Activated CD8-positive, alpha-beta memory T cell treated with anti-CD3 and anti-CD28 coated beads, Interleukin-2, amount 50 U/mL, for 24 hours (primary cell): ENCODE measurements around the gene MTHFD1.

ENCODE experiments used
- DNase-seq: peaks from one replicate; pipeline ENCODE4 v3.0.0-alpha.2; 2020; ENCODE audit errors: extremely low read depth

MTHFD1 gene

DNA sequence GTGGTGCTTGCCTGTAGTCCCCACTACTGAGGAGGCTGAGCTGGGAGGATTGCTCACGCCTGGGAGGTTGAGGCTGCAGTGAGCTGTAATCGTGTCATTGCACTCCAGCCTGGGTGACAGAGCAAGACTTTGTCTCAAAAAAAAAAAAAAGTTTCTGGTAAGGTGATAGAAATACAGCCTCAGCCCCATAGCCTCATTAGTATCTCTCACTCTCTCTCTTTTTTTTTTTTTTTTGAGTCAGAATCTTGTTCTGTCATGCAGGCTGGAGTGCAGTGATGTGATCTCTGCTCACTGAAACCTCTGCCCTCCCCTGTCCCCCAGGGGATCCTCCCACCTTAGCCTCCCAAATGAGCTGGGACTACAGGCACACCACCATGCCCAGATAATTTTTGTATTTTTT is 19.2 kb downstream of the MTHFD1 start:
- no peak for DNase-seq

GRCh38 chr14:64409126-64409920 is 21.2 kb downstream of the MTHFD1 start:
- DNase-seq: no peak

DNA sequence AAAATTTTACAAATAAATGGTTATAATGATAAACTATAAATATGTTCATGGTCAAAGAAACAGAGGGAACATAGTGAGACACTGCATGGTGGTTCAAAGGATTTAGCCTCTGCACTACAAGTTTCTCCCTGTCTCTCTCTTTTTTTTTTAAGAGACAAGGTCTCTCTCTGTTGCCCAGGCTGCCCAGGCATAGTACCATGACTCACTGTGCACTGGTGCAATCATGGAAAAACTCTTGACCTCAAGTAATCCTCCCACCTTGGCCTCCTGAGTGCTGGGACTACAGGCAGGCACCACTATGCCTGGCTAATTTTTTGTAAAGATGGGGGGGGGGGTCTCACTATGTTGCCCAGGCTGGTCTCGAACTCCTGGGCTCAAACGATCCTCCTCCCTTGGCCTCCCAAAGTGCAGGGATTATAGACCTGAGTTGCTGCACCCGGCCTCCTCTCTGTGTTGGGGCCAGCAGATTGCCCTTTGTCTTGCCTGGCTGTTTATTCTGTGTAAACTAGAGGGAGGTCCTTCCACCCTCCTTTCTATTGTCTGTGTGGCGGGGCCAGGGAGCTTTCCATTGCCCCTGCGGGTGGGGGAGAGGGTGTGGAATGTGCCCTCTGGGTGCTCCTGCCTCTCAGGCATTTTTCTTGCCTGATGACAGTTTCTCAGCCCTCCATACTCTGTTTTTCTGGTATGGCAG is 22.1 kb downstream of the MTHFD1 start:
- no peak for DNase-seq

DNA sequence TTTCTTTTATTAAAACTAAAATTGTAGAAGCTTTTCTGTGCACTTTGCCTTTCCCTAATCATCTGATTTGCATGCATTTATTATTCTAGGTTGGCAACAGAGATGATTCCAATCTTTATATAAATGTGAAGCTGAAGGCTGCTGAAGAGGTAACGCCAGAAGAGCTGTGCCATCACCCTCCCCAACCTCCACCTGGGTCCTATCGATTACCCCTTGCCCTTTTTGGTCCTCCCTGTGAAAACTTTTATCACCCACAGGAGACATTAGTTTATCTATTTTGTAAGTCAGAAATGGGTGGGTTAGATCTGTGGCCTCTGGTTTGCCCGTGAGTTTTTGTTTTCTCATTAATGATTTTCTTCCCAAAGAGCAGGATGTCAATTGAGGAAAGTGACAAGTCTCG is 22.8 kb downstream of the MTHFD1 start:
- no peak for DNase-seq

- no peak for DNase-seq
These were observed 24.1 kb downstream of the MTHFD1 start for GRCh38 chr14:64412237-64412636.

GRCh38 chr14:64416348-64416932 is 28.3 kb downstream of the MTHFD1 start:
- DNase-seq: no peak

DNA sequence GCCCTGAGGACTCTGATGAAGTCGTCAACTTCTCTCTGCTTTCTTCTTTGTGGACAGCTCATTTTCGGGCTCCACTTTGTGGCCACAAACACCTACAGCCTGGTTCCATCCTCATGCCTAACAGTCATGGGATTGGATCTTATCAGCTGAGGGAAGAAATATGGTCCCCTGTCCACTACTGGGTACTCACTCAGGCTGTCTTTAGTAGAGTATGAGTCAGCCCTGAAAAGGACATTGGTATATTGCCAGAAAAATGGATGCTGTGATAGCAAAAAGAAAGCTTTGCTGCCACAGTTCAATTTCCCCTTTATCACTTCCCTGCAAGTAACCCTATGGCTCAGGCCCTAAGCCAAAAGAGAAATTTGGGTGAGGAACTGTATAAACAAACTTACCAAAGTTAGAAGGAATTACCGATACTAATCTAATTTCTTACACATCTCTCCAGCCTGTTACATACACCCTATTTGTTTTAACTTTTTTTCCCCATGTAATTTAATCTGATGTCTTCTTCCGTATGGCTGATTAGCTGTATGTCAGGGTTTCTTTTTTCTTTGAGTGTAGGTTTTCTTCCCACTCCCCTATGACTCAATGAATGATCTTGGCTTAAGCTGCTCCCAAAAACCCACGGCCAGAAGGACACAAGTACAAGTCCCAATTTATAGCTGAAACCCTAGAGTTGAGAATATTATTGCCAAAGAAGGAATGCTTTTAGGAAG is 29.1 kb downstream of the MTHFD1 start:
- DNase-seq: no peak

- no peak for DNase-seq
These were observed 29.6 kb downstream of the MTHFD1 start for GRCh38 chr14:64417771-64418125.

GRCh38 chr14:64419003-64419402 is 30.9 kb downstream of the MTHFD1 start:
- DNase-seq: no peak

- no peak for DNase-seq
These were observed 33.0 kb downstream of the MTHFD1 start for GRCh38 chr14:64421166-64421565.

- no peak for DNase-seq
These were observed 33.9 kb downstream of the MTHFD1 start for GRCh38 chr14:64422005-64422404.

GRCh38 chr14:64422756-64423155 is 34.6 kb downstream of the MTHFD1 start:
- DNase-seq: no peak

- DNase-seq: no peak
These were observed 35.8 kb downstream of the MTHFD1 start for GRCh38 chr14:64423987-64424386.

DNA sequence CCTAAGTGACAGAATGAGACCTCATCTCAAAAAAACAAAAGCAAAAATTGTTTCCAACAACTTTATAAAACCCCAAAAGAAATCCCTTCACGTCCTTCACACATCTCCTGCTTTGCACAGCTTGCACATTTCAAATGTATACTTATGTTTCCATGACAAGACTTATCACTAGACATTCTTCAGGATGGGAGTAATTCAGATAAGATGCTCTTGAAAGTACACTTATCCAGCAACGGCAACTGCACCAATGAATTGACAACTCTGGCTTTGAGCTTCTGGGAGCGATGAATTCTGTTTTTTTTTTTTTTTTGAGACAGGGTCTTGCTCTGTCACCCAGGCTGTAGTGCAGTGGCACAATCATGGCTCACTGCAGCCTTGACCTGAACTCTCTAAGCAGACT is 46.4 kb downstream of the MTHFD1 start:
- DNase-seq: no peak

DNA sequence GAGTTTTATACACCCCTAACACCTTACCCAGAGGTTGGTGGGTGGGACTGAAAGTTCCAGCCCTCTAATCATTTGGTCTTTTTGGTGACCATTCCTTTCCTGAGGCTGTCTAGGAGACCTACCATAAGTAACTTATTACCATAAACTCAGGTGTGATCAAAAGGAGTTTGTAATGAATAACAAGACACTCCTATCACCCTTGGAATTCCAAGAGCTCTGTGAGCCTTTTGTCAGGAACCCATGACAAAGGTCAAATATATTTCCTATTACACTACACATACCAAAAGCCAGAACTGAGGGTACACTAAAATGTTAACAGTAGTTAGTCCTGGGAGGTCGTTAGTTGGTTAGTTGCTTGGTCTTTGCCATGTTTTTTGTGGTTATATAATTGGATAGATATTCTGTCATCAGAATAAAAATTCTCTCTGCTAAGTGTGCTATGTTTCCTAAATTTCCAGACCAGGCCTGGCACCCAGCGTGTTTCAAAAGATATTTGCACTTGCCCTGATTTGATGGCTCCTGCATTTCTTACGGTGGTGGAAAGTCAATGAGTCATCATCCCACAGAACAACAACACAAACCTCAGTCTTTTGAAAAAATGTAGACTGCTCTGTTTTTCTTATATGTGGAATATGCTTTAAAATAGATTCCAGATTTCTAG is 50.2 kb downstream of the MTHFD1 start:
- no peak for DNase-seq

DNA sequence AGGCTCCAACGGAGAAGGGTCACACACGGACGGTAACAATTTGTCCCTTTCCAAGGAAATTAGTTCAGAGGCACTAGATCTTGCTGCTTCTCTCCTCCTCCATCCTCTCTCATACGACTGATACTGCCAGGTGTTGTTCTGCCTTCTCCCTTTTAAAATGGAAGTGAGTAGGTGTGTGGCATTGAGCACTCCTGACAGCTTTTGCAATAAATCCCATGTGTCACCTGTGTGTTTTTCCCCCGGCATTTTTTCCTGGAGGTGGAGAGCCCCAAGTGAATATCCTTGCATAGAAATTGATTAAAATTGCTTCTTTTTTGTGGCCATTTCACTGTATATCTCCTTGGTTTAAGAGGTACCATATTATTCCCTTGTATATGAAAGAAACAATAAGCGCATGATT is 51.0 kb downstream of the MTHFD1 start:
- no peak for DNase-seq

DNA sequence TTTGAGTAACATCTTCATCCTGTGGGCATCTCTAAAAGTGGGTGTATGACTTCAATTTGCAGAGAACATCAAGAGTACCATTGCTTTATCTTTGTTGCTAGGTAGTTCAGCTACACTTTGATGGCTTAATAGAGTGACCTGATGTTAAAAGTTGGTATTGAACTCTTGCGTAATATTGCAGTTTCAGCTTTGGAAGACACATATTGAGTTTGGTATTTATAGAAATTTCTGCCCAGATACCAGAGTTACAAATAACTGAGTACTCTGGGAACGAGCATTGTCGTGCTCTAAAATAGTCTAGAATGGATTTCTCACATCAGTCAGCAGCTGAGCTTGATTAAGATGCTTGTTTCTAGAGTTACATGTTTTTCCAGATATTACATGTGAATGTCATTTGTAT is 52.3 kb downstream of the MTHFD1 start:
- DNase-seq: no peak

DNA sequence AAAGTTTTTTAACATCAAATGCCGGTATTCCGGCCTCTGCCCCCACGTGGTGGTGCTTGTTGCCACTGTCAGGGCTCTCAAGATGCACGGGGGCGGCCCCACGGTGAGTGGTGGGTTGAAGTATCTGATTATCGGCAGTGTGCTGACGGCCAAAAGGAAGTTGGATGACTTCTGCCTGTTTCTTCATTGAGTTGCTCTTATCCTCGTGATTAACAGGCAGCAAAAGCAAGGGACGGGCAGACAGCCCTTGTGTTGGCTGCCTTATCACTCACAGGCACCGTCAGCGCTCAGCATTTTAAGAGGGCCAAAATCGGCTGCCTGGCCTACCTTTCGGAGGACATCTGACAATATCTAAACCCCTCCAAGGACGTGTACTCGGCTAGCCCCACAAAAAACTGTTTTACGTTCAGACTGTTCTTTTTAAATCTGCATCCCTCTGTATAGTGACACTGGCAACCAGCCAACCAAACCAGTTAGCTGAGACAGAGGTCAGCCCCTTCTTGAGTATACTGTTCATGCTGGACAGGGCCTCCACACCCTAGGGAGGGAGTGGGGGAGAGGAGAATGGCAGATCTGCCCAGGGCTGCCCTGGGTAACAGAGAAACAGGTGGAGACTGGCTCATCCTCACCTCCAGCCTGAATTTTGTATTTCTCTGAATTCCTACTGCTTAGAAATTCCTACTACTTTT is 54.3 kb downstream of the MTHFD1 start:
- DNase-seq: no peak

- DNase-seq: no peak
These were observed 56.0 kb downstream of the MTHFD1 start for GRCh38 chr14:64444140-64444539.

DNA sequence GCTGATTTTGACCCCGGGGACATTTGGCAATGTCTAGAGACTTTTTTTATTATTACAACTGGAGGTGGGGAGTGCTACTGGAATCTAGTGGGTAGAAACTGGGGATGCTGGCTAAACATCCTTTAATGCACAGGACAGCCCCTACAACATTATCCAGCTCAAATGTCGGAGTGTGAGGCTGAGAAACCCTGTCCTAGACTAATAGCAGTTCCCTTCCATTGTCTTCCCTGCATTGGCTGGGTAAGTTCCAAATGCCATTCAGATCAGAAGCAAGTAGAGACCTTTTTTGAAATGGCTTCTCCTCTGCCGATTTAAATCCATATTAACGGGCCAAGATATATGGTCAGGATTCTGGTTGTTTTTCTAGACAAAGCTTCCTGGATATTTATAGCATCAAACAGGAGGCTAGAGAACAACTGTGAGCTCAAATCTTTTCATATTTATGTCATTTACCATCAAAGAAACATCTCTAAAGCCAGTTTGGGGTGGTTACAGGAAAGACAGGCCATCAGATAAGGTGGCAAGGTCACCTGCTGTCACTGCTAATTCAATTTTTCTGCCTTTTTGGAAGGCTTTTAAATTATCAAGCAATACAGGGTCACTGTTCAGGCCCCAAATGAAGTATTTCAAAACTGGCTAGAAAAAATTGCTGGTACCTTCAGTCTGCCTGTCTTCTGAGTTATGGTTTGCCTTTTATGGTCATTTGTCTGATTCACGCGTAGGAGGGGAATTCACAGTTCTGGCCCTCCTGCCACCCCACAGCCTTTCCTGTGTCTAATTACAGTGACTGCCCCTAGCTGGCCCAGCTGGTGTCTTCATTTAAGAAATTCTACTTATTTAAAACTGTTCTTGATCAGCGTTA is 57.1 kb downstream of the MTHFD1 start:
- DNase-seq: no peak
